NCI-H446 treated with DMSO at 0.1 percent for 48 hours (cell line): Measurements from ENCODE around the gene SPCS1.

ENCODE experiments used
- DNase-seq: peaks from one replicate; lab custom pipeline; 2025; lab: John Stamatoyannopoulos, UW

SPCS1 gene

GRCh38 chr3:52730681-52731080 is 24.8 kb downstream of the SPCS1 start:
- no peak for DNase-seq

- DNase-seq = no peak
Measured at GRCh38 chr3:52731590-52731989, 25.7 kb downstream of the SPCS1 start.

GRCh38 chr3:52733256-52733891 is 27.5 kb downstream of the SPCS1 start:
- no peak for DNase-seq

GRCh38 chr3:52739730-52740129 is 33.8 kb downstream of the SPCS1 start:
- no peak for DNase-seq

GRCh38 chr3:52742418-52743041 is 36.6 kb downstream of the SPCS1 start:
- DNase-seq = no peak

- DNase-seq = no peak
Measured at GRCh38 chr3:52743152-52743551, 37.2 kb downstream of the SPCS1 start.

- no peak for DNase-seq
Measured at GRCh38 chr3:52743721-52744120, 37.8 kb downstream of the SPCS1 start.

GRCh38 chr3:52752045-52752660 is 46.2 kb downstream of the SPCS1 start:
- DNase-seq = no peak

- no peak for DNase-seq
Measured at GRCh38 chr3:52754373-52754772, 48.5 kb downstream of the SPCS1 start.

- DNase-seq = no peak
Measured at GRCh38 chr3:52756141-52756540, 50.2 kb downstream of the SPCS1 start.
